Pancreas (tissue), 10 donors: Measurements from ENCODE around the gene FYN. TPM values are rescaled to one million over a fixed set of nuclear protein-coding genes. Genes with fewer than 3 reads are reported as not detected.
A peak's percentile ranks its signal among the peaks of the same experiment; 100 is the strongest.
"Not testable (repeated sequence)": the region's sequence is repeated elsewhere in the genome, so short reads cannot be mapped to it uniquely, and the experiment has no call there.

Experiments
- ATAC-seq, 4 donors: fragments of 200-7000 bp; cut with Tn5 transposase; one replicate each; pipeline versions ENCODE4 v1.8.0 to v1.9.1; 2020; ENCODE audit warnings: mild to moderate bottlenecking in 4 of 4, moderate library complexity in 4 of 4
- DNase-seq, 6 donors: peaks; one replicate each; pipeline ENCODE4 v3.0.0-alpha.2; 2020
- FAIRE-seq: peaks from 2 replicates; lab custom pipeline; 2012; peaks lifted over from hg19 to GRCh38; lab: Jason Lieb, UNC
- H3K27ac ChIP-seq, 4 donors: fragments of 200-600 bp; sonication (generic); 1 replicate in 3 of 4; 2 replicates in 1 of 4; pipeline versions ENCODE4 v1.5.0 to v1.8.0; 2020
- H3K27me3 ChIP-seq, 4 donors: fragments of 200-600 bp; one replicate each; pipeline ENCODE4 v1.8.0; 2021
- H3K36me3 ChIP-seq, 3 donors: fragments of 200-600 bp; sonication (generic) in 1 of 3; one replicate each; pipeline versions ENCODE4 v1.5.0 to v1.8.0; 2020 to 2021
- H3K4me1 ChIP-seq, 3 donors: fragments of 200-600 bp; one replicate each; pipeline ENCODE4 v1.8.0; 2021
- H3K4me3 ChIP-seq, 4 donors: fragments of 200-600 bp; sonication (generic) in 2 of 4; one replicate each; pipeline versions ENCODE4 v1.5.0 to v1.8.0; 2020 to 2021
- H3K9me3 ChIP-seq, 4 donors: fragments of 200-600 bp; one replicate each; pipeline ENCODE4 v1.8.0; 2021
- WGBS, 2 donors: extraction: QIAGEN DNeasy Blood & Tissue Kit; methylation state at CpG; one replicate each; pipeline ENCODE4 v1.1.7; 2013; 5-methylcytosine and 5-hydroxymethylcytosine counted together
- intact Hi-C, 3 donors: fragments of 100-400 bp; cut with DNase I; formaldehyde crosslinking; loops; one replicate each; pipeline versions ENCODE4 v1.11.1 to v1.14.2; 2022
- polyA plus RNA-seq, 2 donors: library from polyadenylated mRNA; stranded (reverse); fragments of 200-250 nt; gene quantifications; one replicate each; pipeline ENCODE4 v1.2.3, GENCODE V29; 2013
- total RNA-seq, 6 donors: library from RNA; stranded (reverse); fragmentation: NEBNext Ultra II Directional in 4 of 6; extraction: Animal tissue kit (Norgen Biotek cat#: 25700) in 4 of 6; gene quantifications; one replicate each; pipeline versions ENCODE4 v1.2.1 to v1.2.4, GENCODE V29; 2021 to 2023
- TF ChIP-seq, protein P1 (sequence below), 4 donors: fragments of 200-600 bp; sonication (generic) in 3 of 4; IDR thresholded peaks; one replicate each; pipeline versions ENCODE4 v1.5.0 to v1.8.0; 2021; ENCODE audit warnings: antibody characterized with exemption in 4 of 4
- donor health status: healthy with polysubstance abuse.
- donor health status: DM: no; HTN: no; CAD: no; lungs with moderate emphysema.
- donor health status: DM: no; HTN: no; CAD: no.
- donor health status: control.
- donor health status: control.
- donor health status: Bipolar disorder and iron deficiency.
- donor health status: DM: yes; HTN: yes; CAD: no.
- donor health status: DM: no; HTN: no; CAD: no.
- donor health status: DM: no; HTN: no; CAD: no.
- donor health status: DM: yes; HTN: yes; CAD: no.

Gene FYN
- total and polyA plus RNA-seq, 8 donors, result 6.4 to 21.7 (median 11.9) TPM

DNA sequence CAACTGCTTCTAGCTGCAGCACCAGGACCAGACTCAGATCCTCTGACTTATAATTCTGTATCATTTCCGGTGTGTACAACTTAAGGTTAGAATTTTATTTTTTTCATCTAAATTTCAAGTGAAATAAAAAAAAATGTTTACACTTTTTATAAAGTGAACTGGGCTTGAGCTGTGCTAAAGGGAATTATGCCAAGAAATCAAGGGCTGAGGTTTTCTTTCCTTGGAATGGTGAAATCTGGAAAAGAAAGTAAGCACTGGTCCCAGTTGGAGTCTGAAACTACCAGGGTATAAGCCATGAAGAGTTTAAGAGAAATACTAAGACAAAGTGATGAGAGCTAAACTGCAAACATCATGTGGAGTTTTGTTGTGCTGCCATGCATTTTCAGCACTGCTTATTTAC is 21.7 kb upstream of the FYN start:
- H3K4me3 ChIP-seq, result no peak overlapping the region
- H3K27ac ChIP-seq, result no peak overlapping the region
- ATAC-seq (no peak), FAIRE-seq (no peak), DNase-seq (no peak)
- no peaks in the 10 kb centered on the region for H3K27me3 ChIP-seq
- intact Hi-C loops, result no loop called here
- H3K4me1 ChIP-seq, result no peaks in the 10 kb centered on the region
- H3K36me3 ChIP-seq, result no peaks in the 10 kb centered on the region
- H3K9me3 ChIP-seq, result no peaks in the 10 kb centered on the region
- TF ChIP-seq, protein P1, sequence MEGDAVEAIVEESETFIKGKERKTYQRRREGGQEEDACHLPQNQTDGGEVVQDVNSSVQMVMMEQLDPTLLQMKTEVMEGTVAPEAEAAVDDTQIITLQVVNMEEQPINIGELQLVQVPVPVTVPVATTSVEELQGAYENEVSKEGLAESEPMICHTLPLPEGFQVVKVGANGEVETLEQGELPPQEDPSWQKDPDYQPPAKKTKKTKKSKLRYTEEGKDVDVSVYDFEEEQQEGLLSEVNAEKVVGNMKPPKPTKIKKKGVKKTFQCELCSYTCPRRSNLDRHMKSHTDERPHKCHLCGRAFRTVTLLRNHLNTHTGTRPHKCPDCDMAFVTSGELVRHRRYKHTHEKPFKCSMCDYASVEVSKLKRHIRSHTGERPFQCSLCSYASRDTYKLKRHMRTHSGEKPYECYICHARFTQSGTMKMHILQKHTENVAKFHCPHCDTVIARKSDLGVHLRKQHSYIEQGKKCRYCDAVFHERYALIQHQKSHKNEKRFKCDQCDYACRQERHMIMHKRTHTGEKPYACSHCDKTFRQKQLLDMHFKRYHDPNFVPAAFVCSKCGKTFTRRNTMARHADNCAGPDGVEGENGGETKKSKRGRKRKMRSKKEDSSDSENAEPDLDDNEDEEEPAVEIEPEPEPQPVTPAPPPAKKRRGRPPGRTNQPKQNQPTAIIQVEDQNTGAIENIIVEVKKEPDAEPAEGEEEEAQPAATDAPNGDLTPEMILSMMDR (IDR thresholded peaks at IDR 0.05), result no peak
- WGBS, 2 donors, result 65 to 83% methylated on average over 1 of the region's 1 CpG

DNA sequence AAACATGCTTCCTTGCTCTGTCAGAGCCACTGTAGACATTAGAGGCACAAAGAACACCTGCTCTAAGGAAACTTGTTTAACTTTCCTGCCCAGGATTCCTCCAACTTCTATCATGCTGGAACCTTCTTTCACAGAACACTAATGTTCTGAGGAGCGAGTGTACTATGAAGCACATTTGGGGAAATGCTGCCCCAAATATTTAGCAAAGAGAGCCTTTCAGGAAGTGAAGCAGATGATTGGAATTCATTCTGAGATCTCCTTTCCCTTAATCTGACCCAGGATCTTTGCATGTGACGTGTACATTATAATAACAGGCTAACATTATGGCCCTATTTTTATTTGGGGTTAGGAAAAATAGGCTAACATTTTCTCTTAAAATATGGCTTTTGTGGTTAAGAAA is 21.0 kb upstream of the FYN start:
- Histone ChIP-seq H3K4me3 (no peak overlapping the region), H3K4me1 (no peaks in the 10 kb centered on the region), H3K27ac (no peak overlapping the region), H3K9me3 (no peaks in the 10 kb centered on the region), H3K27me3 (no peaks in the 10 kb centered on the region), H3K36me3 (no peaks in the 10 kb centered on the region)
- FAIRE-seq, result no peak
- whole genome bisulfite sequencing, 2 donors, result 88 to 90% methylated on average over 2 of the region's 2 CpGs
- intact Hi-C loops, result no loop called here
- ATAC-seq, result no peak
- DNase-seq, result no peak
- TF ChIP-seq, protein P1 (IDR thresholded peaks at IDR 0.05), result no peak

DNA sequence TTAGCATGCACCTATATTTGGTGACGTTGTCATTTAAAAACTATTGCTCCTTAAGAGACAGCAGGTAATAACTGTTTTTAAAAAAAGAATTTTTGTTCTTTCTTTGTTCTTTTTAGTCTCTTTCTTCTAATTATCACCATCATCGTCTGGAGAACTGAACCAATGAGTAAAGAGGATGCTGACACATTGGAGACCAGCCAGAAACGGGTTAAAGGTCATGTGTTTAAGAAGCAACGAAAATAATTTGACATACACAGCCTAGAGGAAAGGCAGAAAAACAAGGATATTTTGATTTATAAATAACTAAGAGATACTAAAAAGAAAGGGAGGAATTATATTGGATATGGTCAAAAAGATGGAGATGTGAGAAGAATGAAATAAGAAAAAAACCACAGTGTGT is 19.2 kb upstream of the FYN start:
- WGBS, 2 donors, result 52 to 53% methylated on average over 4 of the region's 4 CpGs
- H3K4me3 ChIP-seq, result no peak overlapping the region
- H3K27me3 ChIP-seq, result no peaks in the 10 kb centered on the region
- DNase-seq (no peak), ATAC-seq (no peak), FAIRE-seq (no peak)
- no peaks in the 10 kb centered on the region for H3K4me1 ChIP-seq
- intact Hi-C loops, result no loop called here
- TF ChIP-seq, protein P1 (IDR thresholded peaks at IDR 0.05), result no peak
- H3K9me3 ChIP-seq, result no peaks in the 10 kb centered on the region
- no peak overlapping the region for H3K27ac ChIP-seq
- no peaks in the 10 kb centered on the region for H3K36me3 ChIP-seq

DNA sequence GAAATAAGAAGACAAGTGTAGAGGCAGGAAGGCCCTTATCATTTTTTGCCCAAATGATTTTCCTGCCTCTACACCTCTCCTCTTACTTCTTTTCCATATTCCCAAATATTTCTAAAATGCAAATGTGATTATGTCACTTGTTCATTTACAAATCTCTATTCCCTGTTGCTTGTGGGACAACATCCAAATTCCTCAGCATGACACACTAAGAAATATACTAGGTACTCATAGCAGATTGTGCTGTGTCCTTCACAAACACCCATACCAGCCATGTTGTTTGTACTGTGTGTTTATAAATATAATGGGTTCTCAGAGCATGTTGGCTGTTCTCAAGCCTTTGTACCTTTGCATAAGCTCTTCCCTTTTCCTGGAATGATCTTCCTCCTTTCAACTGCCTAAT is 17.7 kb upstream of the FYN start:
- TF ChIP-seq, protein P1 (IDR thresholded peaks at IDR 0.05), result no peak
- H3K4me3 ChIP-seq, result no peak overlapping the region
- H3K4me1 ChIP-seq, result no peaks in the 10 kb centered on the region
- H3K36me3 ChIP-seq, result no peaks in the 10 kb centered on the region
- no peaks in the 10 kb centered on the region for H3K9me3 ChIP-seq
- no peak for FAIRE-seq
- intact Hi-C loops, result no loop called here
- no peak for ATAC-seq
- H3K27ac ChIP-seq, result no peak overlapping the region
- DNase-seq, result no peak
- H3K27me3 ChIP-seq, result no peaks in the 10 kb centered on the region

DNA sequence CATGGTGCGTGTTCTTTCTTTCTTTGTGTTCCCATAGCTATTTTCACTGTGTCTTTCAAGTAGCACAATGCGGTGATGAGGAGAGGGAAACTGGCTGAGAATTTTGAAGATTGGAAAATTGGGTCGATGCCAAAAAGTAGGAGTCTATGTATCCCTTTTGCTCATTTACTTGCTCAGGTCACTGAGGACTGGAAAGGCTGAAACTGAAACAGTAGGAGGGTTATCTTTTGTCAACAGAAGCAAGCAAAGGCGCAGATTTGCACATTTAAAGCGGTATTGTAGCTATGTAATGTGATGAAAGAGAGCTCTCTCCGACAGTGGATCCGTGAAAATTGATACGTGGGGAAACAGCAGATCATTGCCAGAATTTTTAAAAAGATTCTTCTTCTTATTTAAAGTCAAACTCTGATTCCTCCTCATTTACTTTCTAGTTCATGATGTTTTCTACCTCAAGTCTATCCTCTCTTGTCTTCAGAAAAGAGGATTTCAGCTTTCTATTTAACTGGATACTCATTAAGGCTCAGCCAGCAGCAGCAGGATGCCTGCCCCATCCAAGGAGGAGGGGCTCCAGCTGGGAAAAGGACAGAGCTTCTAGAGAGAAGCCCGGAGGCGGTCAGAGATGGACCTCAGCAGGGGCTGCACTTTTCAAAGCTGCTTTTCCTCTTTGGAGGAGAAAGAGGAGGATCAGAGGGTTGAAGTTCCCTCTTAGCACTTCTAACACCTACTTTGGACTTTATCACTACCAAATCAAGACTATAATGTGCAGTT is 15.9 kb upstream of the FYN start:
- Histone ChIP-seq H3K4me1 (no peaks in the 10 kb centered on the region), H3K36me3 (no peaks in the 10 kb centered on the region), H3K27ac (no peak overlapping the region), H3K4me3 (no peak overlapping the region), H3K27me3 (no peaks in the 10 kb centered on the region), H3K9me3 (no peaks in the 10 kb centered on the region)
- 17 to 22% methylated on average over 10 of the region's 10 CpGs for WGBS, 2 donors
- DNase-seq (no peak), ATAC-seq (peak; percentile 29 to 67 (median 60)), FAIRE-seq (no peak)
- TF ChIP-seq, protein P1 (IDR thresholded peaks at IDR 0.05), result no peak
- intact Hi-C loops, result no loop called here

DNA sequence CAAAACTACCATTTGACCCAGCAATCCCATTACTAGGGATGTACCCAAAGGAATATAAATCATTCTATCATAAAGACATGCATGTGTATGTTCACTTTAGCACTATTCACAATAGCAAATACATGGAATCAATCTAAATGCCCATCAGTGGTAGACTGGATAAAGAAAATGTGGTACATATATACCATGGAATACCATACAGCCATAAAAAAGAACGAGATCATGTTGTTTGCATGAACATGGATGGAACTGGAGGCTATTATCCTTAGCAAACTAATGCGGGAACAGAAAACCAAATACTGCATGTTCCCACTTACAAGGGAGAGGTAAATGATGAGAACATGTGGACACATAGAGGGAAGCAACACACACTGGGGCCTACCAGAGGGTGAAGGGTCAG is 13.5 kb upstream of the FYN start:
- ATAC-seq, FAIRE-seq, intact Hi-C loops: not testable (repeated sequence)

More for the DNA sequence above, 13.5 kb upstream of the FYN start:
- not testable (repeated sequence) for H3K27me3 ChIP-seq, H3K36me3 ChIP-seq, H3K4me1 ChIP-seq, H3K9me3 ChIP-seq, H3K4me3 ChIP-seq, DNase-seq, H3K27ac ChIP-seq
- 73 to 83% methylated on average over 2 of the region's 2 CpGs for WGBS, 2 donors
